KMS-11 (cell line): ENCODE data around the gene SYNE1.

ENCODE experiments used
- H2AFZ ChIP-seq: fragments of 200-600 bp; sonication (generic); 2 replicates; pipeline ENCODE4 v1.6.1; 2016; ENCODE audit warnings: antibody characterized with exemption, mixed run types, low read depth
- H3K27ac ChIP-seq: fragments of 200-600 bp; sonication (generic); 2 replicates; pipeline ENCODE4 v1.6.1; 2016; ENCODE audit warnings: mild to moderate bottlenecking, mixed run types
- H3K27me3 ChIP-seq: fragments of 200-600 bp; sonication (generic); 2 replicates; pipeline ENCODE4 v1.6.1; 2017; ENCODE audit warnings: mild to moderate bottlenecking, low read depth, mixed run types, moderate library complexity; ENCODE audit not compliant: insufficient read depth
- H3K36me3 ChIP-seq: fragments of 200-600 bp; sonication (generic); 2 replicates; pipeline ENCODE4 v1.6.1; 2017; ENCODE audit warnings: mild to moderate bottlenecking, mixed run types; ENCODE audit not compliant: insufficient read depth
- H3K4me1 ChIP-seq: fragments of 200-600 bp; sonication (generic); 2 replicates; pipeline ENCODE4 v1.6.1; 2016; ENCODE audit warnings: mild to moderate bottlenecking, low read depth, mixed run types; ENCODE audit not compliant: poor library complexity, severe bottlenecking
- H3K4me2 ChIP-seq: fragments of 200-600 bp; sonication (generic); 2 replicates; pipeline ENCODE4 v1.7.0; 2016; ENCODE audit warnings: mild to moderate bottlenecking, mixed run types
- H3K4me3 ChIP-seq: fragments of 200-600 bp; sonication (generic); IDR thresholded peaks from 2 replicates; pipeline ENCODE4 v1.6.1; 2017; ENCODE audit warnings: low read depth, low read length, mixed read lengths; ENCODE audit not compliant: insufficient read depth
- H3K79me2 ChIP-seq: fragments of 200-600 bp; sonication (generic); 2 replicates; pipeline ENCODE4 v1.6.1; 2016; ENCODE audit warnings: low read depth, mixed run types; ENCODE audit not compliant: insufficient read depth
- H3K9ac ChIP-seq: fragments of 200-600 bp; sonication (generic); 2 replicates; pipeline ENCODE4 v1.6.1; 2016; ENCODE audit warnings: mild to moderate bottlenecking, mixed run types
- H4K20me1 ChIP-seq: fragments of 200-600 bp; sonication (generic); 2 replicates; pipeline ENCODE4 v1.6.1; 2016; ENCODE audit warnings: mild to moderate bottlenecking, mixed run types; ENCODE audit not compliant: insufficient read depth
- TF ChIP-seq, protein P1 (sequence below): fragments of 200-600 bp; sonication (generic); conservative IDR thresholded peaks from 2 replicates; pipeline ENCODE4 v1.6.1; 2017; ENCODE audit warnings: low read depth, mild to moderate bottlenecking, antibody characterized with exemption, low read length, moderate library complexity, mixed read lengths

Gene SYNE1

GRCh38 chr6:152484806-152485205 is 152.4 kb downstream of the SYNE1 start:
- TF ChIP-seq, protein P1, sequence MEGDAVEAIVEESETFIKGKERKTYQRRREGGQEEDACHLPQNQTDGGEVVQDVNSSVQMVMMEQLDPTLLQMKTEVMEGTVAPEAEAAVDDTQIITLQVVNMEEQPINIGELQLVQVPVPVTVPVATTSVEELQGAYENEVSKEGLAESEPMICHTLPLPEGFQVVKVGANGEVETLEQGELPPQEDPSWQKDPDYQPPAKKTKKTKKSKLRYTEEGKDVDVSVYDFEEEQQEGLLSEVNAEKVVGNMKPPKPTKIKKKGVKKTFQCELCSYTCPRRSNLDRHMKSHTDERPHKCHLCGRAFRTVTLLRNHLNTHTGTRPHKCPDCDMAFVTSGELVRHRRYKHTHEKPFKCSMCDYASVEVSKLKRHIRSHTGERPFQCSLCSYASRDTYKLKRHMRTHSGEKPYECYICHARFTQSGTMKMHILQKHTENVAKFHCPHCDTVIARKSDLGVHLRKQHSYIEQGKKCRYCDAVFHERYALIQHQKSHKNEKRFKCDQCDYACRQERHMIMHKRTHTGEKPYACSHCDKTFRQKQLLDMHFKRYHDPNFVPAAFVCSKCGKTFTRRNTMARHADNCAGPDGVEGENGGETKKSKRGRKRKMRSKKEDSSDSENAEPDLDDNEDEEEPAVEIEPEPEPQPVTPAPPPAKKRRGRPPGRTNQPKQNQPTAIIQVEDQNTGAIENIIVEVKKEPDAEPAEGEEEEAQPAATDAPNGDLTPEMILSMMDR = no peak
- H3K4me2 ChIP-seq = no peak overlapping the region
- no peaks in the 10 kb centered on the region for H3K27me3 ChIP-seq
- no peak overlapping the region for H3K4me3 ChIP-seq
- H3K4me1 ChIP-seq = no peaks in the 10 kb centered on the region
- H3K9ac ChIP-seq = no peak overlapping the region
- no peaks in the 10 kb centered on the region for H3K79me2 ChIP-seq
- H2AFZ ChIP-seq = no peak overlapping the region
- H3K36me3 ChIP-seq = no peaks in the 10 kb centered on the region
- no peak overlapping the region for H3K27ac ChIP-seq
- no peaks in the 10 kb centered on the region for H4K20me1 ChIP-seq

- H3K4me3 ChIP-seq = no peak overlapping the region
- TF ChIP-seq, protein P1 = no peak
- H3K4me1 ChIP-seq = no peaks in the 10 kb centered on the region
- no peaks in the 10 kb centered on the region for H3K27me3 ChIP-seq
- no peaks in the 10 kb centered on the region for H3K79me2 ChIP-seq
- H3K27ac ChIP-seq = no peak overlapping the region
- no peaks in the 10 kb centered on the region for H4K20me1 ChIP-seq
- H3K4me2 ChIP-seq = no peak overlapping the region
- H2AFZ ChIP-seq = no peak overlapping the region
- H3K36me3 ChIP-seq = no peaks in the 10 kb centered on the region
- no peak overlapping the region for H3K9ac ChIP-seq
Observed at GRCh38 chr6:152482289-152482688, 154.9 kb downstream of the SYNE1 start.

DNA sequence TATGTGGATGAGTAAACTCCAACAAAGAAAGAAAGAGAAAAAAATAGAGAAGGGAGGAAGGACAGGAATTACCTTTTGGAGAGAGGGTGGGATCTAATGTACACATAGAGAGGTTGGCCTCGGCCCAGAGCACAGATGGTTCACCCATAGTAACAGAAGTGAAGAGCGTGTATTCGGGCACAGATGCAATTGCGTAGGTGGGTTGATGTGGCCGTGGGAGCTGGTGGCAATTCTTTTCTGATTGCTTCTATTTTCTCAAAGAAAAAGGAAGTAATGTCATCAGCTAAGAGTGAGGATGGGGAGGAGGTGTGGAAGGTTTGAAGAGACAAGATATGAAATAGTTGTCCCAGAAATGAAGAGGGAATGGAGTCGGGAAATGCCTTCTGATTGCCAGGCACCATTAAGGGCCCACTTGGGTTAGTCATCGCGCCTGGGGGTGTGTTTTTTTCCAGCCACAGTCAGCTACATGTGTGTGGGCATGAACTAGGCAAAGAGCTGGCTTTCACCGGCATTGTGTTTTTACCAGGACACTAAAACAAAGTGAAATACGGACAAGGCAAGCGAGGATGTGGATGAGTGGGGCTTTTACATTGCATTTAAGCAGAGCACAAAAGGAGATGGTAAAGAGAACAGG is 158.7 kb downstream of the SYNE1 start:
- H3K4me2 ChIP-seq = no peak overlapping the region
- H3K4me1 ChIP-seq = no peaks in the 10 kb centered on the region
- no peak overlapping the region for H3K4me3 ChIP-seq
- H4K20me1 ChIP-seq = no peaks in the 10 kb centered on the region
- no peaks in the 10 kb centered on the region for H3K79me2 ChIP-seq
- H3K36me3 ChIP-seq = no peaks in the 10 kb centered on the region
- no peaks in the 10 kb centered on the region for H3K27me3 ChIP-seq
- H3K27ac ChIP-seq = no peak overlapping the region
- TF ChIP-seq, protein P1 = no peak
- no peak overlapping the region for H3K9ac ChIP-seq
- H2AFZ ChIP-seq = no peak overlapping the region

DNA sequence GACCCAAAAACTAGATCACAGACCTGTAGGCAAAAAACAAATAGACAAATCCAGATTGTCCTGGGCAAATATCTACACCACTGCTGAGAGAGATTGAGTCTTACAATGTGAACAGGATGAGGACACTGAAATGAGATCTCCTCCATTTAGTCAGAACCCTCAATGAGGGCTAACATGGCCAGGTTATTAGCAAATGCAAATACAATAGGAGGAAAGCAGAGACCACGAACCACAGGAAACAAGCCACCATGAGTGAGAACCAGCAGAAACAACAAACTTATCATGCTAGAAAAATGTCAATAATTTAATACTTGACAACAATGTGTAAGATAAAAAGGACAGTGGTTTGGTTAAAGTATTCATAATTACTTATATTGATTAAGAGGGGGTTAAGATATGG is 162.8 kb downstream of the SYNE1 start:
- Histone ChIP-seq H3K27ac (no peak overlapping the region), H3K4me3 (no peak overlapping the region), H2AFZ (no peak overlapping the region), H3K79me2 (no peaks in the 10 kb centered on the region), H3K4me2 (no peak overlapping the region), H3K9ac (no peak overlapping the region), H3K27me3 (no peaks in the 10 kb centered on the region), H4K20me1 (no peaks in the 10 kb centered on the region), H3K4me1 (no peaks in the 10 kb centered on the region), H3K36me3 (no peaks in the 10 kb centered on the region)
- TF ChIP-seq, protein P1 = no peak
